Measurements from ENCODE around the gene OCLN.
"Not testable (repeated sequence)": the region's sequence is repeated elsewhere in the genome, so short reads cannot be mapped to it uniquely, and the experiment has no call there.

OCLN gene

GRCh38 chr5:69512740-69513260 is 20.2 kb downstream of the OCLN start:
- Histone ChIP-seq H3K27ac (no peak overlapping the region), H3K27me3 (no peaks in the 10 kb centered on the region), H3K4me1 (ENCODE audit: control insufficient read depth in 1 of 2, insufficient read depth in 1 of 2, low read depth in 1 of 2, low read length in 1 of 2) (no peaks in the 10 kb centered on the region), H3K36me3 (no peaks in the 10 kb centered on the region), H3K9me3 (no peaks in the 10 kb centered on the region), H3K4me3 (ENCODE audit: low read depth in 1 of 2, low read length in 1 of 2) (no peak overlapping the region)
- TF ChIP-seq CTCF (IDR thresholded peaks at IDR 0.05): no peak

GRCh38 chr5:69515570-69515969 is 23.0 kb downstream of the OCLN start:
- H3K27ac ChIP-seq; H3K9me3 ChIP-seq; H3K4me3 ChIP-seq (ENCODE audit: low read depth in 1 of 2, low read length in 1 of 2); H3K36me3 ChIP-seq; H3K27me3 ChIP-seq; H3K4me1 ChIP-seq (ENCODE audit: control insufficient read depth in 1 of 2, insufficient read depth in 1 of 2, low read depth in 1 of 2, low read length in 1 of 2): not testable (repeated sequence)

- no peak for TF ChIP-seq CTCF (IDR thresholded peaks at IDR 0.05)
- Histone ChIP-seq H3K27me3 (no peaks in the 10 kb centered on the region), H3K4me3 (ENCODE audit: low read depth in 1 of 2, low read length in 1 of 2) (no peak overlapping the region), H3K36me3 (no peaks in the 10 kb centered on the region), H3K9me3 (no peaks in the 10 kb centered on the region), H3K27ac (no peak overlapping the region), H3K4me1 (ENCODE audit: control insufficient read depth in 1 of 2, insufficient read depth in 1 of 2, low read depth in 1 of 2, low read length in 1 of 2) (no peaks in the 10 kb centered on the region)
These were observed 24.2 kb downstream of the OCLN start for GRCh38 chr5:69516769-69517168.

GRCh38 chr5:69517763-69518212 is 25.2 kb downstream of the OCLN start:
- H3K9me3 ChIP-seq: no peaks in the 10 kb centered on the region
- no peaks in the 10 kb centered on the region for H3K4me1 ChIP-seq (ENCODE audit: control insufficient read depth in 1 of 2, insufficient read depth in 1 of 2, low read depth in 1 of 2, low read length in 1 of 2)
- H3K27me3 ChIP-seq: no peaks in the 10 kb centered on the region
- no peak overlapping the region for H3K27ac ChIP-seq
- H3K36me3 ChIP-seq: no peaks in the 10 kb centered on the region
- no peak overlapping the region for H3K4me3 ChIP-seq (ENCODE audit: low read depth in 1 of 2, low read length in 1 of 2)
- no peak for TF ChIP-seq CTCF (IDR thresholded peaks at IDR 0.05)

- no peak for TF ChIP-seq CTCF (IDR thresholded peaks at IDR 0.05)
These were observed 26.7 kb downstream of the OCLN start for GRCh38 chr5:69519285-69519684.

GRCh38 chr5:69522035-69522434 is 29.4 kb downstream of the OCLN start:
- H3K27me3 ChIP-seq: no peaks in the 10 kb centered on the region
- no peaks in the 10 kb centered on the region for H3K36me3 ChIP-seq
- no peak overlapping the region for H3K4me3 ChIP-seq (ENCODE audit: low read depth in 1 of 2, low read length in 1 of 2)
- TF ChIP-seq CTCF (IDR thresholded peaks at IDR 0.05): no peak
- no peaks in the 10 kb centered on the region for H3K9me3 ChIP-seq
- no peaks in the 10 kb centered on the region for H3K4me1 ChIP-seq (ENCODE audit: control insufficient read depth in 1 of 2, insufficient read depth in 1 of 2, low read depth in 1 of 2, low read length in 1 of 2)
- no peak overlapping the region for H3K27ac ChIP-seq

More at GRCh38 chr5:69519285-69519684, 26.7 kb downstream of the OCLN start:
- Histone ChIP-seq H3K27me3 (no peaks in the 10 kb centered on the region), H3K4me3 (ENCODE audit: low read depth in 1 of 2, low read length in 1 of 2) (no peak overlapping the region), H3K27ac (no peak overlapping the region), H3K4me1 (ENCODE audit: control insufficient read depth in 1 of 2, insufficient read depth in 1 of 2, low read depth in 1 of 2, low read length in 1 of 2) (no peaks in the 10 kb centered on the region), H3K9me3 (no peaks in the 10 kb centered on the region), H3K36me3 (no peaks in the 10 kb centered on the region)
